H9 (cell line): ENCODE measurements around the gene SLC7A6. TPM values are rescaled to one million over a fixed set of nuclear protein-coding genes. Genes with fewer than 3 reads are reported as not detected.
A peak's percentile ranks its signal among the peaks of the same experiment; 100 is the strongest.

Experiments used
- DNase-seq: peaks from one replicate; pipeline ENCODE4 v3.0.0-alpha.2; 2017
- H2AFZ ChIP-seq: one replicate; pipeline ENCODE4 v1.6.1; 2013; ENCODE audit warnings: mild to moderate bottlenecking, low read length, control low read depth, moderate library complexity
- H2AK5ac ChIP-seq: 2 replicates; pipeline ENCODE4 v1.6.1; 2013; ENCODE audit warnings: low read length, control low read depth, mixed read lengths; ENCODE audit not compliant: insufficient read length
- H2BK120ac ChIP-seq: one replicate; pipeline ENCODE4 v1.6.1; 2013; ENCODE audit warnings: low read depth, mild to moderate bottlenecking, low read length, control low read depth, inconsistent platforms; ENCODE audit not compliant: poor library complexity, severe bottlenecking
- H2BK12ac ChIP-seq: 2 replicates; pipeline ENCODE4 v1.6.1; 2013; ENCODE audit warnings: low read length, control low read depth, mixed read lengths, low read depth; ENCODE audit not compliant: insufficient read length
- H2BK15ac ChIP-seq: 2 replicates; pipeline ENCODE4 v1.6.1; 2013; ENCODE audit warnings: low read depth, low read length, control low read depth
- H2BK20ac ChIP-seq: one replicate; pipeline ENCODE4 v1.6.1; 2013; ENCODE audit warnings: low read depth, mild to moderate bottlenecking, low read length, control low read depth, inconsistent platforms; ENCODE audit not compliant: poor library complexity, severe bottlenecking
- H2BK5ac ChIP-seq: 2 replicates; pipeline ENCODE4 v1.6.1; 2013; ENCODE audit warnings: low read length, control low read depth, mixed read lengths; ENCODE audit not compliant: insufficient read length
- H3K14ac ChIP-seq: 2 replicates; pipeline ENCODE4 v1.6.1; 2013; ENCODE audit warnings: low read length, control low read depth; ENCODE audit not compliant: insufficient read depth
- H3K18ac ChIP-seq: 2 replicates; pipeline ENCODE4 v1.6.1; 2013; ENCODE audit warnings: low read depth, mild to moderate bottlenecking, mixed read lengths, low read length, control low read depth; ENCODE audit not compliant: insufficient read length
- H3K23ac ChIP-seq: 2 replicates; pipeline ENCODE4 v1.6.1; 2013; ENCODE audit warnings: low read length, control low read depth, mixed read lengths, low read depth; ENCODE audit not compliant: insufficient read length
- H3K23me2 ChIP-seq: 2 replicates; pipeline ENCODE4 v1.6.1; 2013; ENCODE audit warnings: low read depth, mild to moderate bottlenecking, mixed read lengths, low read length, control low read depth; ENCODE audit not compliant: insufficient read length, poor library complexity, severe bottlenecking
- H3K27ac ChIP-seq: 2 replicates; pipeline ENCODE4 v1.5.1; 2013; ENCODE audit warnings: low read length, control low read depth, mixed read lengths, low read depth; ENCODE audit not compliant: insufficient read length
- H3K27me3 ChIP-seq: 2 replicates; pipeline ENCODE4 v1.6.1; 2013; ENCODE audit warnings: low read length, control low read depth, inconsistent platforms; ENCODE audit not compliant: insufficient read depth
- H3K4ac ChIP-seq: 2 replicates; pipeline ENCODE4 v1.6.1; 2013; ENCODE audit warnings: low read depth, mild to moderate bottlenecking, control low read depth, inconsistent platforms, low read length, moderate library complexity
- H3K4me1 ChIP-seq: 2 replicates; pipeline ENCODE4 v1.6.1; 2013; ENCODE audit warnings: low read length, control low read depth, inconsistent platforms; ENCODE audit not compliant: insufficient read depth
- H3K4me2 ChIP-seq: 2 replicates; pipeline ENCODE4 v1.6.1; 2013; ENCODE audit warnings: low read length, control low read depth, mixed read lengths; ENCODE audit not compliant: insufficient read length, insufficient read depth
- H3K56ac ChIP-seq: 2 replicates; pipeline ENCODE4 v1.6.1; 2013; ENCODE audit warnings: low read depth, mild to moderate bottlenecking, mixed read lengths, low read length, control low read depth; ENCODE audit not compliant: insufficient read length
- H3K79me1 ChIP-seq: 2 replicates; pipeline ENCODE4 v1.6.1; 2013; ENCODE audit warnings: low read depth, mild to moderate bottlenecking, moderate library complexity, low read length, control low read depth, inconsistent platforms; ENCODE audit not compliant: insufficient read depth, poor library complexity, severe bottlenecking
- H3K79me2 ChIP-seq: 2 replicates; pipeline ENCODE4 v1.6.1; 2013; ENCODE audit warnings: low read length, control low read depth, inconsistent platforms; ENCODE audit not compliant: insufficient read depth
- H3K9ac ChIP-seq: 2 replicates; pipeline ENCODE4 v1.6.1; 2013; ENCODE audit warnings: low read length, control low read depth, mixed read lengths; ENCODE audit not compliant: insufficient read length; ENCODE audit errors: extremely low read depth
- H3K9me3 ChIP-seq: one replicate; pipeline ENCODE4 v1.6.1; 2013; ENCODE audit warnings: low read depth, low read length, inconsistent platforms; ENCODE audit not compliant: control insufficient read depth
- H3T11ph ChIP-seq: one replicate; pipeline ENCODE4 v1.6.1; 2013; ENCODE audit warnings: mild to moderate bottlenecking, low read length, control low read depth, inconsistent platforms
- H4K20me1 ChIP-seq: one replicate; pipeline ENCODE4 v1.6.1; 2013; ENCODE audit not compliant: control insufficient read depth, insufficient read length, insufficient read depth
- H4K5ac ChIP-seq: 2 replicates; pipeline ENCODE4 v1.6.1; 2013; ENCODE audit warnings: low read depth, mild to moderate bottlenecking, mixed read lengths, low read length, control low read depth; ENCODE audit not compliant: insufficient read length
- H4K8ac ChIP-seq: replicated peaks from 2 replicates; pipeline ENCODE4 v1.6.1; 2013; ENCODE audit warnings: low read length, control low read depth, mixed read lengths, low read depth; ENCODE audit not compliant: insufficient read length
- H4K91ac ChIP-seq: 2 replicates; pipeline ENCODE4 v1.6.1; 2013; ENCODE audit warnings: low read depth, mild to moderate bottlenecking, moderate library complexity, mixed read lengths, low read length, control low read depth; ENCODE audit not compliant: insufficient read length
- H3K27ac Mint-ChIP-seq, 3 experiments: 2 replicates in 2 of 3; 3 replicates in 1 of 3; pipeline ENCODE4 v1.8.0; 2020 to 2021; ENCODE audit warnings: mixed read lengths in 3 of 3, mild to moderate bottlenecking in 1 of 3, moderate library complexity in 1 of 3
- H3K27me3 Mint-ChIP-seq: 2 replicates; pipeline ENCODE4 v1.8.0; 2021; ENCODE audit warnings: low read depth, mild to moderate bottlenecking, moderate library complexity, mixed read lengths
- H3K36me3 Mint-ChIP-seq, 3 experiments: 2 replicates in 2 of 3; 3 replicates in 1 of 3; pipeline ENCODE4 v1.8.0; 2020 to 2021; ENCODE audit warnings: low read depth in 3 of 3, mixed read lengths in 3 of 3; ENCODE audit not compliant: insufficient read depth in 1 of 3
- H3K4me1 Mint-ChIP-seq, 2 experiments: 2 replicates each; pipeline ENCODE4 v1.8.0; 2020; ENCODE audit warnings: mixed read lengths in 2 of 2
- H3K4me3 Mint-ChIP-seq, 2 experiments: 2 replicates in 1 of 2; 3 replicates in 1 of 2; pipeline ENCODE4 v1.8.0; 2020 to 2021; ENCODE audit warnings: mild to moderate bottlenecking in 2 of 2, mixed read lengths in 2 of 2, moderate library complexity in 1 of 2
- H3K9me3 Mint-ChIP-seq, 2 experiments: 2 replicates in 1 of 2; 3 replicates in 1 of 2; pipeline ENCODE4 v1.8.0; 2020; ENCODE audit warnings: mild to moderate bottlenecking in 2 of 2, mixed read lengths in 2 of 2, moderate library complexity in 1 of 2
- CTCF ChIP-seq: fragments of 200-600 bp; sonication (generic); conservative IDR thresholded peaks from 3 replicates; pipeline ENCODE4 v1.8.0; 2021; ENCODE audit warnings: antibody characterized with exemption, mild to moderate bottlenecking
- WGBS: extraction: QIAGEN DNeasy Blood & Tissue Kit; methylation state at CpG from one replicate; pipeline ENCODE4 v1.1.7; 2013; ENCODE audit warnings: missing lambda C conversion rate, low lambda C conversion rate, mixed read lengths; ENCODE audit not compliant: insufficient read length; ENCODE audit errors: extremely low coverage; 5-methylcytosine and 5-hydroxymethylcytosine counted together
- total RNA-seq: library from RNA; stranded (reverse); gene quantifications from 2 replicates; pipeline ENCODE4 v1.2.1, GENCODE V29; 2021

SLC7A6 gene
- total RNA-seq, 1 experiment from 2014 or later: 21.1 TPM

DNA sequence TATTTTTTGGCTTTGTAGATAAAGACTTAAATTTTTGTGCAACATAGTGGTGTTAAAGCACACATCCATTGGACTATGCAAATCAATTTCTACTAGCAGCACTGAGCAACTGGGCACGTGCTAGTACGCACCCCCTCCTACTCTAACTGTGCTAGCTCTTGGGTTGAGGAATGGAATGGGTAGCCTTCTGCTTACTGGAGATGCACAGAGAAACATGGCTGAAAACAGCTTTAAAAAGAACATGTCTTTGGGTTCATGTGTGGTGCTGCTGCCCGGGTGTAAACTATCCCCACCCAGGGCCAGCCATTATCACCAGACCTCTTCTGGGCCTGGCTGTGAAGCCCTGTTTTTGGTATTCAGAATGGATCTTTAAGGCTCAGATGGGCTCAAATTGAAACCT, 35.7 kb upstream of the SLC7A6 start:
- Histone ChIP-seq H2BK20ac (no peak overlapping the region), H3K27me3 (no peaks in the 10 kb centered on the region), H2AK5ac (no peak overlapping the region), H3K79me1 (no peaks in the 10 kb centered on the region), H2AFZ (no peak overlapping the region), H3K23me2 (no peaks in the 10 kb centered on the region), H3K4me1 (no peaks in the 10 kb centered on the region; the same call in 1 of the 2 replicates), H2BK12ac (no peak overlapping the region), H3K9me3 (no peaks in the 10 kb centered on the region), H3K56ac (no peak overlapping the region), H2BK120ac (no peak overlapping the region), H3T11ph (no peak overlapping the region), H2BK15ac (no peak overlapping the region), H4K91ac (no peak overlapping the region), H3K9ac (no peak overlapping the region), H3K18ac (no peak overlapping the region), H4K5ac (no peak overlapping the region), H4K8ac (no peak overlapping the region), H3K23ac (no peak overlapping the region), H3K14ac (no peak overlapping the region), H4K20me1 (no peaks in the 10 kb centered on the region), H3K4ac (no peak overlapping the region), H3K27ac (no peak overlapping the region), H3K4me2 (no peak overlapping the region), H2BK5ac (no peak overlapping the region), H3K79me2 (no peaks in the 10 kb centered on the region; the same call in 1 of the 2 replicates)
- no peak for DNase-seq
- Mint-ChIP-seq H3K27ac (peak overlapping the region in 2 of 3 experiments; percentile 28 to 87; a peak in 1 of 7 replicates), H3K4me3 (no peak overlapping the region), H3K4me1 (peaks cover 5 to 7% of the 10 kb centered on the region in 2 experiments), H3K9me3 (no peaks in the 10 kb centered on the region), H3K27me3 (no peaks in the 10 kb centered on the region), H3K36me3 (peaks cover 10 to 53% (median 45%) of the 10 kb centered on the region in 3 experiments; a peak in 6 of 7 replicates)
- TF ChIP-seq CTCF: no peak
- no CpG with 5 or more reads among the region's 3 CpGs for WGBS
